Mesendoderm (in vitro differentiated cells): ENCODE measurements around the gene REEP5.
"Not testable (repeated sequence)": the region's sequence is repeated elsewhere in the genome, so short reads cannot be mapped to it uniquely, and the experiment has no call there.

Source experiments
- DNase-seq: peaks from one replicate; pipeline ENCODE4 v3.0.0; 2013
- H2AK5ac ChIP-seq: 2 replicates; pipeline ENCODE4 v1.6.1; 2013; ENCODE audit warnings: low read length, inconsistent platforms
- H2BK120ac ChIP-seq: 2 replicates; pipeline ENCODE4 v1.6.1; 2013; ENCODE audit warnings: low read depth, mild to moderate bottlenecking, low read length, moderate library complexity, mixed read lengths
- H2BK15ac ChIP-seq: replicated peaks from 2 replicates; pipeline ENCODE4 v1.6.1; 2013; ENCODE audit warnings: low read depth, mild to moderate bottlenecking, moderate library complexity
- H2BK5ac ChIP-seq: 2 replicates; pipeline ENCODE4 v1.6.1; 2013; ENCODE audit warnings: low read length, inconsistent platforms
- H3K18ac ChIP-seq: 2 replicates; pipeline ENCODE4 v1.6.1; 2013; ENCODE audit warnings: mild to moderate bottlenecking, low read length, mixed read lengths
- H3K23ac ChIP-seq: one replicate; pipeline ENCODE4 v1.6.1; 2013; ENCODE audit warnings: low read length
- H3K27ac ChIP-seq: 2 replicates; pipeline ENCODE4 v1.5.1; 2013; ENCODE audit warnings: low read depth, mild to moderate bottlenecking, inconsistent platforms, low read length, moderate library complexity
- H3K27me3 ChIP-seq: 2 replicates; pipeline ENCODE4 v1.6.1; 2013; ENCODE audit warnings: low read length, control low read depth, mild to moderate bottlenecking, inconsistent platforms; ENCODE audit not compliant: insufficient read depth, poor library complexity
- H3K36me3 ChIP-seq: 2 replicates; pipeline ENCODE4 v1.6.1; 2013; ENCODE audit warnings: low read length, inconsistent platforms; ENCODE audit not compliant: control insufficient read depth, insufficient read depth
- H3K4ac ChIP-seq: one replicate; pipeline ENCODE4 v1.6.1; 2013; ENCODE audit warnings: low read depth, mild to moderate bottlenecking, low read length, moderate library complexity
- H3K4me1 ChIP-seq: 2 replicates; pipeline ENCODE4 v1.6.1; 2013; ENCODE audit warnings: low read depth, low read length, inconsistent platforms; ENCODE audit not compliant: control insufficient read depth
- H3K4me2 ChIP-seq: 2 replicates; pipeline ENCODE4 v1.6.1; 2013; ENCODE audit warnings: low read length
- H3K4me3 ChIP-seq: 2 replicates; pipeline ENCODE4 v1.5.1; 2013; ENCODE audit warnings: mild to moderate bottlenecking, low read length
- H3K56ac ChIP-seq: one replicate; pipeline ENCODE4 v1.6.1; 2013; ENCODE audit warnings: low read length
- H3K79me1 ChIP-seq: 2 replicates; pipeline ENCODE4 v1.6.1; 2013; ENCODE audit warnings: low read length, inconsistent platforms
- H3K79me2 ChIP-seq: 2 replicates; pipeline ENCODE4 v1.6.1; 2013; ENCODE audit warnings: mild to moderate bottlenecking, low read length; ENCODE audit not compliant: control insufficient read depth, insufficient read depth
- H3K9ac ChIP-seq: 2 replicates; pipeline ENCODE4 v1.6.1; 2013; ENCODE audit warnings: low read length, inconsistent platforms
- H4K5ac ChIP-seq: one replicate; pipeline ENCODE4 v1.6.1; 2013; ENCODE audit warnings: low read length
- H4K8ac ChIP-seq: one replicate; pipeline ENCODE4 v1.6.1; 2013; ENCODE audit warnings: low read depth, mild to moderate bottlenecking, control low read depth, low read length, moderate library complexity
- whole genome bisulfite sequencing: extraction: QIAGEN DNeasy Blood & Tissue Kit; methylation state at CpG from one replicate; pipeline ENCODE4 v1.1.7; 2013; ENCODE audit warnings: low lambda C conversion rate, missing lambda C conversion rate; ENCODE audit not compliant: insufficient coverage; ENCODE audit errors: extremely low coverage; 5-methylcytosine and 5-hydroxymethylcytosine counted together

REEP5 gene

GRCh38 chr5:112910529-112910928, 11.5 kb downstream of the REEP5 start:
- no peak overlapping the region for H3K23ac ChIP-seq
- H2BK120ac ChIP-seq, result no peak overlapping the region
- no peak overlapping the region for H3K18ac ChIP-seq
- H3K4ac ChIP-seq, result no peak overlapping the region
- H3K9ac ChIP-seq, result no peak overlapping the region
- H3K79me2 ChIP-seq, result peaks cover 1% of the 10 kb centered on the region
- H3K79me1 ChIP-seq, result peaks cover 5% of the 10 kb centered on the region
- H4K5ac ChIP-seq, result no peak overlapping the region
- no peak overlapping the region for H3K56ac ChIP-seq
- no peak overlapping the region for H2BK5ac ChIP-seq
- no peak overlapping the region for H3K4me2 ChIP-seq
- peaks cover 4% of the 10 kb centered on the region for H3K36me3 ChIP-seq
- no peaks in the 10 kb centered on the region for H3K27me3 ChIP-seq
- no peak overlapping the region for H3K4me3 ChIP-seq
- no peak overlapping the region for H3K27ac ChIP-seq
- no CpG with 5 or more reads among the region's 1 CpG for WGBS
- H4K8ac ChIP-seq, result no peak overlapping the region
- no peaks in the 10 kb centered on the region for H3K4me1 ChIP-seq
- no peak for DNase-seq
- H2BK15ac ChIP-seq, result no peak overlapping the region
- no peak overlapping the region for H2AK5ac ChIP-seq

- H3K23ac ChIP-seq, result no peak overlapping the region
- H2BK5ac ChIP-seq, result no peak overlapping the region
- H3K79me2 ChIP-seq, result peaks cover 1% of the 10 kb centered on the region
- no peak overlapping the region for H2BK120ac ChIP-seq
- H3K4me2 ChIP-seq, result no peak overlapping the region
- no peaks in the 10 kb centered on the region for H3K27me3 ChIP-seq
- no peaks in the 10 kb centered on the region for H3K4me1 ChIP-seq
- no peak overlapping the region for H4K5ac ChIP-seq
- H3K9ac ChIP-seq, result no peak overlapping the region
- H3K56ac ChIP-seq, result no peak overlapping the region
- peaks cover 5% of the 10 kb centered on the region for H3K79me1 ChIP-seq
- H2BK15ac ChIP-seq, result no peak overlapping the region
- H3K36me3 ChIP-seq, result peaks cover 4% of the 10 kb centered on the region
- no peak overlapping the region for H3K4me3 ChIP-seq
- H3K27ac ChIP-seq, result no peak overlapping the region
- H3K4ac ChIP-seq, result no peak overlapping the region
- no peak overlapping the region for H4K8ac ChIP-seq
- no peak for DNase-seq
- H3K18ac ChIP-seq, result no peak overlapping the region
- no peak overlapping the region for H2AK5ac ChIP-seq
These were observed 13.2 kb downstream of the REEP5 start for GRCh38 chr5:112908854-112909253.

DNA sequence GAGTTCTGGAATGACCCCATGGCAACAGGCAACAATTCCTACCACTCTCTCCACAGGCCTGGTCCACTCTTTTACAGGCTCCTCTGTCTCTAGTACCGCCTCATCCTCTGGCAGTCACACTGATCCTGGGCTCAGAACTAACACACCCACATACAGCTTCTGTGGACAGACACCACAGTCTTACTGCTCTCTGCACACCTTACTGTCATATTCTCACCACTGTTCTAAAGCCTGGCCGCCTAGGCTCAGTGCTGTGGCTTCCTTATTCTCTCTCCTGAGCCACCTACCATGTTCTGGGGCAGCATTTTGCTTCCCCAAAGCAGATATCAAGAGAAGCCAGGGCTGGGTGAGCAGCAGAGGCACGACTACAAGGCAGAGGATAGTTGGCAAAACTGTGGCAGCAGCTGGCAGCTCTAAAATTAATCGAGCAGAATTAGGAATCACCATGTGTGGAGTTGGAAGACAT, 14.8 kb downstream of the REEP5 start:
- Histone ChIP-seq H3K9ac (no peak overlapping the region), H3K27me3 (no peaks in the 10 kb centered on the region), H2BK5ac (no peak overlapping the region), H3K56ac (no peak overlapping the region), H3K4me3 (no peak overlapping the region), H2AK5ac (no peak overlapping the region), H4K8ac (no peak overlapping the region), H3K4me1 (no peaks in the 10 kb centered on the region), H3K36me3 (peaks cover 4% of the 10 kb centered on the region), H3K4me2 (no peak overlapping the region), H3K27ac (no peak overlapping the region), H3K23ac (no peak overlapping the region), H3K79me1 (peaks cover 5% of the 10 kb centered on the region), H3K4ac (no peak overlapping the region), H3K79me2 (peaks cover 1% of the 10 kb centered on the region), H2BK15ac (no peak overlapping the region), H4K5ac (no peak overlapping the region), H2BK120ac (no peak overlapping the region), H3K18ac (no peak overlapping the region)
- no CpG with 5 or more reads among the region's 4 CpGs for WGBS
- no peak for DNase-seq

- Histone ChIP-seq H3K79me1 (peaks cover 5% of the 10 kb centered on the region), H2AK5ac (no peak overlapping the region), H2BK15ac (no peak overlapping the region), H3K4ac (no peak overlapping the region), H3K27me3 (no peaks in the 10 kb centered on the region), H4K5ac (no peak overlapping the region), H3K4me3 (no peak overlapping the region), H3K79me2 (peaks cover 1% of the 10 kb centered on the region), H2BK120ac (no peak overlapping the region), H3K36me3 (peaks cover 4% of the 10 kb centered on the region), H4K8ac (no peak overlapping the region), H3K4me1 (no peaks in the 10 kb centered on the region), H3K27ac (no peak overlapping the region), H3K56ac (no peak overlapping the region), H3K18ac (no peak overlapping the region), H2BK5ac (no peak overlapping the region), H3K23ac (no peak overlapping the region), H3K4me2 (no peak overlapping the region), H3K9ac (no peak overlapping the region)
- DNase-seq, result no peak
- no CpG with 5 or more reads among the region's 3 CpGs for WGBS
These were observed 15.4 kb downstream of the REEP5 start for GRCh38 chr5:112906637-112907036.

DNA sequence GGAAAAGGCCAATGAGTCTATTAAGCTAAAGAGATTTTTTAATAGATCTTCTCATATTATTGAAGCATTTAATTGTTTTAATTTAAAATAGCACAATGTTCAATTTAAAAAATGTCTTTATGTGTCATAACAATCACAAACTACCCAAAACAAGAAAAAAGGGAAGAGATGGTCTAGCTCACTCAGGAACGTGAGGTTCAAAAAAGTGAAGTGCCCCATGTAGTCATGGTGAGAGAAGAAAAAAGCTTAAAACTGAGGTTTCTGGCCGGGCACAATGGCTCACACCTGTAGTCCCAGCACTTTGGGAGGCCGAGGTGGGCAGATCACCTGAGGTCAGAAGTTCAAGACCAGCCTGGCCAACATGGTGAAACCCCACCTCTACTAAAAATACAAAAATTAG, 17.0 kb downstream of the REEP5 start:
- H3K4ac ChIP-seq, H3K56ac ChIP-seq: not testable (repeated sequence)

DNA sequence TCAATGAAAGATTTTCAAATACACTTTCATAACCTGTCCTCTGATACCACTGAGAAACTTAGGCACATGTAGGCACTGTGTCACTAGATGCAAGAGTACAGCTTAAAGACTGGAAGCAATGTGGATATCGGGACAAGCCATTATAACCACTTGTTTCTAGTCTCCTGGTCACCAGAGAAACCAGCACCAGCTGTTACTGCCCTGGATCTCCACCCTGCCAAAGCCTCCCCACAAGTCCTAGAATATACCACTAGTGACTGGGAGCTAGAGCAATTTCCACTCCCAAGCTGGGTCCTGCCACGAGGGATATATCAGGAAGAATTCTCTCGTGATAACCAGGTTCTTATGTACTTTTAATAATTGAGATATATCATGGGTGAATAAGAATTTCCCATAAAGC, 19.5 kb downstream of the REEP5 start:
- Histone ChIP-seq H3K4me1 (no peaks in the 10 kb centered on the region), H3K27ac (no peak overlapping the region), H3K4me3 (no peak overlapping the region), H3K4ac (no peak overlapping the region), H2AK5ac (no peak overlapping the region), H4K5ac (no peak overlapping the region), H3K56ac (no peak overlapping the region), H2BK5ac (no peak overlapping the region), H2BK120ac (no peak overlapping the region), H3K18ac (no peak overlapping the region), H3K79me1 (peaks cover 3% of the 10 kb centered on the region), H3K4me2 (no peak overlapping the region), H3K9ac (no peak overlapping the region), H4K8ac (no peak overlapping the region), H3K23ac (no peak overlapping the region), H3K27me3 (no peaks in the 10 kb centered on the region), H3K79me2 (no peaks in the 10 kb centered on the region), H2BK15ac (no peak overlapping the region), H3K36me3 (peaks cover 2% of the 10 kb centered on the region)
- DNase-seq, result no peak
- no CpG with 5 or more reads among the region's 3 CpGs for WGBS

More for the DNA sequence above, 17.0 kb downstream of the REEP5 start:
- H2BK15ac ChIP-seq, H3K27ac ChIP-seq, H3K23ac ChIP-seq, DNase-seq, H3K79me2 ChIP-seq, H2BK5ac ChIP-seq, H3K79me1 ChIP-seq, H3K4me1 ChIP-seq, H3K36me3 ChIP-seq, H3K4me2 ChIP-seq, H3K4me3 ChIP-seq, H4K5ac ChIP-seq, H3K9ac ChIP-seq, H3K27me3 ChIP-seq, H3K18ac ChIP-seq, H2BK120ac ChIP-seq, H4K8ac ChIP-seq, H2AK5ac ChIP-seq: not testable (repeated sequence)
- no CpG with 5 or more reads among the region's 3 CpGs for WGBS
